GM19452 (cell line): ENCODE data around the gene GALNT7.
"Not testable (repeated sequence)": the region's sequence is repeated elsewhere in the genome, so short reads cannot be mapped to it uniquely, and the experiment has no call there.

ENCODE experiments used
- ATAC-seq: cut with Tn5 transposase; IDR thresholded peaks from one replicate; pipeline ENCODE4 v1.9.1; 2021; ENCODE audit not compliant: unreplicated experiment

Gene GALNT7

GRCh38 chr4:173168396-173169177 lies at the start of gene GALNT7:
TSS of gene GALNT7 (plus strand) at chr4:173168811. CDS start at chr4:173168836, 25 bp downstream.
- peak; percentile 34 for ATAC-seq

GRCh38 chr4:173118819-173119218 lies 49.8 kb upstream of the GALNT7 start:
- ATAC-seq = not testable (repeated sequence)

DNA sequence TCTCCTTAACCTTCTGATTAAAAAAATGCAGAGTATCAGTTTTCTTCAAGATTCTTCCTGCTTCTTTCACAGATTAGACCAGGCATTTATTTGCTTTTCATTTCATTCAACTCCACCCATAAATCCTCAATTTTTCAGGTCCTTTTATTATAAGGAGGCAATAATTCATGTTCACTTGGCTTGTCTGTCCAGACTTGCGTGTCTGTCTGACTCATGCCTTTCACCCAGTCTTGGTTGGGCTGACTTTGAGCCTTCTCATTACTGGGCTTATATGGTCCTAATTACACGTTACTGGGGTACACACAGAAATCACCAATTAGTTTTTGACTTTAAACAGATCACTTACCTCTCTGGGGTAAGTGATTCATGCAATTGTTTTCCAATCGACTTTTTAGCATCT lies 48.8 kb upstream of the GALNT7 start:
- no peak for ATAC-seq

DNA sequence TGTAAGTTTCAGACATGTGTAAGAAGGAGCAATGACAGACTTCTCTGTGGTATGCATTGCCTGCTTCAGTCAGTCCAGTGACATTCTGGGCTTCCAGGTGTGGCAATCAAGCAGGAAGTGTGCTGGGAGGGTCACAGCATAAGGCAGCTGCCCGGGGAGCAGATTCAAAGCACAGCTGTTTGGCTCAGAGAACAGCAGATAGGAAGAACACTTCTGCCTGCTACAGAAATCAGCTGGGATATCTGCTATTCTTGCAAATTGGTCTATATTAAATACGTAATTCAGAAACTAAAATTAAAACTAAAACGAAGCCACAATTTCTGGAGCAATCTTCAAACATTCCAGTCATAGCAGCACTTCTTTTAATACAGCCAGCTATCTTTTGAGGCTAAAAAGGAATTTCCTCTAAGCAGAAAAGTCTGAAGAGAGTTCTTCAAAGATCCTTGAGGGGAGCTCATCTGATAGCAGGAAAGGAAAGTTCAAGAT lies 47.5 kb upstream of the GALNT7 start:
- peak; percentile 100 for ATAC-seq

DNA sequence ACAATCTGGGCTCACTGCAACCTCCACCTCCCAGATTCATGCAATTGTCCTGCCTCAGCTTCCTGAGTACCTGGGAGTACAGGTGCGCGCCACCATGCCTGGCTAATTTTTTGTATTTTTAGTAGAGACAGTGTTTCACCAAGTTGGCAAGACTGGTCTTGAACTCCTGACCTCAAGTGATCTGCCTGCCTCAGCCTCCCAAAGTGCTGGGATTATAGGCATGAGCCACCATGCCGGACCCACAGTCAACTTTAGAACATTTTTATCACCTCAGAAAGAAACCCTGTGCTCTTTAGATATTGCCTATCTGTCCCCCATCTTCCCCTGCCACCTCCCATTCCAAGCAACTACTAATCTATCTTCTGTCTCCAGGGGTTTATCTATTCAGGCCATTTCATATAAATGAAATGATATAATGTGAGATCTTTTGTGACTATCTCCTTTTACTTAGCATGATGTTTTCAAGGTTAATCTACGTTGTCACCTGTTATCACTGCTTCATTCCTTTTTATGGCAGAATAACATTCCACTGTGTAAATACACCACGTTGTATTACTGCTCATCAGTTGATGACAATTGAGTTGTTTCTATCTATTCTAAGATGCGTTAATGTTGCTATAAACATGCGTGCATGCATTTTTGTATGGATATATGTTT lies 44.3 kb upstream of the GALNT7 start:
- no peak for ATAC-seq

DNA sequence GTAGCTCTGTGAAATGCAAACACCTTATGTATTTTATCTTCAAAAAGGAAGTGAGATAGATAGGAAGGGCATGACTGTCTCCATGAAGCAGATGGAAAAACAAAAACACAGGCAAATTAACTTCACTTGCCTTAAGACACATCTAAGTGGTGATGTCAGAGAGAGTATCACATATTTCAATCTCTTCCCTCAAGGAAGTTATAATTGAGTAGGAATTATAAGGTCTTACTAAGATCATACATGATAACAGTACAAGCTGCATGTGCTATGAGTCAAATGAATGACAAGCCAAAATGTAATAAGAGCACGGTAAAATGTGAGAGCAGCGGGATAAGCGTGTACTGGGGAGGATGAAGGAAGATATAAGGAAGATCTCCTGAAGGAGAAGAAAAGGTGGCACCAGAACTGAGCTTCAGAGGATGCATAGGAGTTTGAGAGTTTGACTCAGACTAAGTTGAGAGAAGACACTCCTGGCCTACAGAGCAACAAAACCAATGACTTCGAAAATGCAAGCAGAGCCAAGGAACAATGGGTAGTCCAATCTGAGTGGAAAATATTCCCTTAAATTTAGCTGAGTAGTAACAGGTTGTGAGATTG lies 43.3 kb upstream of the GALNT7 start:
- ATAC-seq = no peak

- ATAC-seq = no peak
Observed at GRCh38 chr4:173128199-173128890, 40.3 kb upstream of the GALNT7 start.

- no peak for ATAC-seq
Observed at GRCh38 chr4:173130687-173131086, 37.9 kb upstream of the GALNT7 start.

- ATAC-seq = no peak
Observed at GRCh38 chr4:173134426-173134825, 34.2 kb upstream of the GALNT7 start.

- ATAC-seq = no peak
Observed at GRCh38 chr4:173135241-173135847, 33.3 kb upstream of the GALNT7 start.

GRCh38 chr4:173138624-173139023 lies 30.0 kb upstream of the GALNT7 start:
- ATAC-seq = no peak

- no peak for ATAC-seq
Observed at GRCh38 chr4:173139561-173139960, 29.1 kb upstream of the GALNT7 start.

DNA sequence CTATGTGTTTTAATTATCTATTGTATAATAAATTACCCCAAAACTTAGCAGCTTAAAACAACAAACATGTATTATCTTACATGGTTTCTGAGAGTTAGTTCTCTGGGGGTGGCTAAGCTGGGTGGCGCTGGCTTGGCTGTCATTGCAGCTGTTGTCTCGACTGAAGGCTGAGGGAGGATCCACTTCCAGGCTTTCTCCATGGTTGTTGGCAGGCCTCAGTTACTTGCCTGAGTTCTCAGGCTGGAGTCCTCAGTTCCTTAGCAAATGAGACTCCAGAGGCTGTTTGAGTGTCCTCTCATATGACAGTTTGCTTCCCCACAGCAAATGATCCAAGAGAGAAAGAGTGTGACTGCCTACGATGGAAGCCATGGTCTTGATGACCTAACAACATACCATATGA lies 23.5 kb upstream of the GALNT7 start:
- ATAC-seq = no peak

DNA sequence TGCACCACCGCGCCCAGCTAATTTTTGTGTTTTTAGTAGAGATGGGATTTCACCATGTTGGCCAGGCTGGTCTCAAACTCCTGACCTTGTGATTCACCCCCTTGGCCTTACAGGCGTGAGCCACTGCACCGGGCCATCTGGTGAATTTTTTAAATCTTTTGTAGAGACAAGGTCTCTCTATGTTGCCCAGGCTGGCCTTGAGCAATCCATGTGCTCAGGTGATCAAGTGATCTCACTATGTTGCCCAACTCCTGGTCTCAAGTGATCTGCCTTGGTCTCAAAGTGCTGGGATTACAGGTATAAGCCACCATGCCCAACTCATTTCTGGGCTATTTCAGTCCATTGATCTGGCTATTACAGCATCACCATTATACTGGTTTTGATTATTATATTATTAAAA lies 22.2 kb upstream of the GALNT7 start:
- no peak for ATAC-seq

GRCh38 chr4:173151496-173151895 lies 17.1 kb upstream of the GALNT7 start:
- no peak for ATAC-seq

- ATAC-seq = no peak
Observed at GRCh38 chr4:173152104-173152503, 16.5 kb upstream of the GALNT7 start.

GRCh38 chr4:173153445-173153844 lies 15.2 kb upstream of the GALNT7 start:
- ATAC-seq = no peak

GRCh38 chr4:173159791-173160190 lies 8.8 kb upstream of the GALNT7 start:
- ATAC-seq = no peak

DNA sequence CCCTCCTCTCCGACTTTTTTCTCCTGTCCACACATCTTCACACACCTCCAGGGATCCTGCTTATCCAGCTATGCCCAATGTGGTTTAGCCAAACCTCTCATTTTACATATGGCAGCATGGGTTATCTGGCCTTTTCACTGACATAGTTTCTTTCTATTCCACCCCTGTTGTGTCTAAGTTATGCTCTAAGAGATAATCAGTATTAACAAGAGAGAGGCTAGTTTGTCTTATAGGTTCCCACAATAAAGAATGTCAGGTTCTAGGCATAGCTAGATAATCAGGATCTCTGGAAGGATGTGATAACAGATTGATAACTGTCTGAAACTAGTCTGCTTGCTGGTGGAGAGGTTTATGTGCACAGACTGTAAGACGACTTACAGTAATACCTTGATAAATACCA lies 7.7 kb upstream of the GALNT7 start:
- no peak for ATAC-seq

GRCh38 chr4:173161311-173161710 lies 7.3 kb upstream of the GALNT7 start:
- no peak for ATAC-seq

DNA sequence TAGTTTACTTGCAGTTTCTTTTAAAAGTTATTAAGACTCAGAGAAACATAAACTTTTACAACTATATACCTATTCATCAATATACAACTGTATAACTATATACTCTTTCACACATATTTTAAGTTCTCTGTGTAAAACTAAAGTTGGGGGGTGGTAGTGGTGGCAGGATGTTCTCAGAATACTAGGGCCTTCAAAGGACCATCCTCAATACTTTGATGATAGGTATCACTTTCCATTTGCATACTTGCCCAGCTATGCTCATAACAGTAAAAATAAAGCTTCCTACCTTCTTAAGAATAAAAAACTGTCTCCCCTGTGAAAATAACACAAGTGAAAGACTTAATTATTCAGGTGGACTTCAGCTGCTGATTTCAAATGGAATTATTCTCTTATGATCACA lies 2.9 kb upstream of the GALNT7 start:
- no peak for ATAC-seq
